Dedifferentiated amniotic fluid mesenchymal stem cell (primary cell): Measurements from ENCODE around the gene HAUS8.

Experiments used
- DNase-seq: peaks from one replicate; pipeline ENCODE4 v3.0.0-alpha.2; 2016; ENCODE audit errors: extremely low spot score

HAUS8 gene

DNA sequence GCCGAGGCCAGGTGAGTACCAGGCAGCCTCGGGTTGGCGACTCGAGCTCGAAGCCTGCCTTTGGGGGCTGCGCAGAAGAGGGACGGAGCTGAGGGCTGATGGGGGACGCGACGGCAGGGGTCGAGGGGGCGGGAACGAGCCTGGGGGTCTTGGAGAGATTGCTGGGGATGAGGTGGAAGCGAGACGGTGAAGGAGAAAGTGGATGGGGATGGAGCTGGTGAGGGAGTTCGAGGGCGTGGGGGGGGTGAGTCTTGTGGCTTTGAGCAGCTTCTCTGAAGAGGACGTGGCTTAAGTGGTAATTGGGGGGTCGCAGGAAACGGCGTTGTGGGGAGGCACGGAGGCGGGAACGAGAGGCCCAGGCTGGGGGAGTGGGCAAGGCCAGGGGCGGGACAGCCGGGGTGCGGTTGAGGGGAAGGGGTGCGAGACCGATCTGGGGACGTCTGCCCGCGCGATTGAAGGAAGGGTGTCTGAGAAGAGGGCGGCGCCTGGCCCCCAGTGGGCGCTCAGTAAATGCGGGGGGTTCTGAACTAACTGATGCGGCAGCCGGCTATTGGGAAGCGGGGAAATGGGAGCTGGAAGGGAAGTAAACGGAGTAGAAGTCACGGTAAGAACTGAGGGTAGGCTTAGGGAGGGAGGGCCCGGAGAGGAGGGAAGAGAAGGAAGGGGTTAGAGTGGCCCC is 751 bp upstream of the HAUS8 start:
- no peak for DNase-seq

DNA sequence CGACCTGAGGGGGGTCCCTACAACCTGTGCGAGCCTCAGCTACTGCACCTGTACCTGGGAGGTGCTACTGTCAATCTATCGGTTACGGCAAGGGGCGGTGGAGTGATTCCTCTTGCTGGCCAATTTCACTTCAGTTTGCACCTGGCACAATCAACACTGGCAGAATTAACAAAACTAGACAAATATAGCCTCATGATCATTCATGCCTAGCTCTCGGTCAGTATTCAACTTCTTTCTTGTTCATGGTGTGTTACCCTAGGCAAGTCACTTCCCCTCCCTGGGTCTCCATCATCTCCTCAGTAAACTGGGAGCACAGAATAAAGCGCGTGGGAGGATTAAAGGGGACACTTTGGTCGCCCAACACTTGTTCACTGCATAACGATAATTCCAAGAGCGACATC is 618 bp downstream of the HAUS8 start:
- DNase-seq = no peak

DNA sequence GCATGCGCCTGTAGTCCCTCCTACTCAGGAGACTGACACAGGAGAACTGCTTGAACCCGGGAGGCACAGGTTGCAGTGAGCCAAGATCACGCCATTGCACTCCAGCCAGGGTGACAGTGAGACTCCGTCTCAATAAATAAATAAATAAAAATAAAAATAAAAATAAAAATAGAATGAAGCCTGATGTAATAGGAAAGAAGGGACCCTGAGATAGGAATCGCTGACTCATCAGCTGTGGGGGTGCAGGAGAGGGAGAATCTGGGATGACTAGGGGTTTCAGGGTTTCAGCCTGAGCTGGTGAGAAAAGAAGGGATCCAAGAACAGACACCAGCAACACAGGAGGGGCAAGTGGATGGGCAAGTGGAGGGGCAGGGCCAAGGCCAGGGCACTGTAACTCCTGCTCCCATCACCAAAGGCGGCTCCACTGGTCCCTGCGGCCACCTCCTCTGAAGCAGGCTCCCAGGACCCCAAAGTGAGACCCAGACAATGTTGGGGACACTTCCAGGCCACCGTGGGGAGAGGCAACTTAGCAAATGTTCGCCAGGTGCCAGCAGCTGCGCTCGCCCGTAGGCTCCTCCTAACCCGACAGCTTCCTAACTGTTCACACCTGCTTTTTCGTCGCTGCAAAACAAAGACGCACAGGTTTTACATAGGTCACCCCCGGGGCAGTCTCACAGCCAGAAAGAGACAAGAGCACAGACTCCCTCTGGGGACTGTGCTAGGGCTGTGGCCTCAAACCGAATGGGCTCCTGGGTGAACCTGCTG is 1.2 kb downstream of the HAUS8 start:
- no peak for DNase-seq

DNA sequence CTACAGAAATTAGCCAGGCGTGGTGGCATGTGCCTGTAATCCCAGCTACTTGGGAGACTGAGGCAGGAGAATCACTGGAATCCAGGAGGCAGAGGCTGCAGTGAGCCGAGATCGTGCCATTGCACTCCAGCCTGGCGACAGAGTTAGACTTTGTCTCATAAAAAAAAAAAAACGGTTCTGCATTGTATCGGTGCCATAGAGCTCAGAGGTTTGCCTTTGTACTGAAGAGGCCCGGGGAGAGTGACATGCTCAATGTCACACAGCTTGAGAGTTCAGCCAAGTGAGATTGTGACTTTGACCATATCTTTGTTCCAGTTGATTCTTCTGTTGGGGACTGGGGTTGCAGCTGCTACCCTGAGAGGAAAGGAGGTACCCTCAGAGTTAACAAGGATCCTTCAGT is 4.3 kb downstream of the HAUS8 start:
- DNase-seq = no peak

DNA sequence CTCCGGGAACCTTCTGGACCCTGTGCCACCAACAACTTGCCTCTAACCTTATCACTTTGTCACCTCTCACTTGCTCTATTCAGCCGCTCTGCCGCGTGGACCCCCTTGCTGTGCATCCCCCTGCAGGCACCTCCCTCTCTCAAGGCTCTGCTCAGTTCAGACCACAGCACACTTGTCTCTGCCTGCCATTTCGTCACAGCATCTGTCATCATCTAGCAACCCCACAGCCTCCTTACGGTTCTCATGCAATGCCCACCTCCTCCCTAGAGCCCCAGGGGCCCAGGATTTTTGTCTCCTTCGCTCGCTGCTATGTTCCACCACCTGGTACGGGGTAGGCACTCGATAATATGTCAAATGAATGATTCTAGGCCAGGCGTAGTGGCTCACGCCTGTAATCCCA is 4.8 kb downstream of the HAUS8 start:
- DNase-seq = no peak

DNA sequence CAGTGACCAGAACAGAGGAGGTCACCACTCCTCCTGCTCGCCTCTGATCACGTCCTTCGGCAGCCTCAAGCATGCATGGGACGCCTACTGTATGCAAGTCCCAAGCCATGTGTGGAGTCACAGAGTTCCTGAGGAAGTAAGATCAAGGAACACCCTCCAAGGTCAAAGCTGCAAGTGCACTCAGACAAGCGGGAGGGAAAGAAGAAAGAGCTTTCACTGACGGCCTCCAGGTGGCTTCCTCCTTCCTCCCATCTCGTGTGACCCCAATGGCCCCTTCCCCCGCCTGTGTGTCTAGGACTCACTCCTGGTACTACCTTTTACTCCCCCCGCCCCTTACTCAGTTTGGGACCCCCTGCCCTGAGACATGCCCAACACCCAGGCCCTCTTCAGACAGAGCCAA is 6.1 kb downstream of the HAUS8 start:
- DNase-seq = no peak

DNA sequence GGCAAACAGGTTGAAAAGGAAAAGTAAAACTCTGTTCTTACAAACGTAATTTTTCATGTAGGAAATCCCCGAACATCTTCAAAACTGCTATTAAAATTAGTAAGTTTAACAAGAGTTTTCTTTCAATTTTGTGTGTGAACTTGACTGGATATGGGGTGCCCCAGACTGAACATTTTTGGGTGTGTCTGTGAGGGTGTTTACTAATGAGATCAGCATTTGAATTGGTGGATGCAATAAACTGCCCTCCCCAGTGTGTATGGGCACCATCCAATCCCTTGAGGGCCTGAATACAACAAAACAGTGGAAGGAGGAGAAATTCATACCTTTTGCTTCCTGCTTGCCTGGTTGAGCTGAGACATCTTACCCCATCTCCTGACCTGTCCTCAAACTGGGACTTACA is 11.8 kb downstream of the HAUS8 start:
- no peak for DNase-seq

DNA sequence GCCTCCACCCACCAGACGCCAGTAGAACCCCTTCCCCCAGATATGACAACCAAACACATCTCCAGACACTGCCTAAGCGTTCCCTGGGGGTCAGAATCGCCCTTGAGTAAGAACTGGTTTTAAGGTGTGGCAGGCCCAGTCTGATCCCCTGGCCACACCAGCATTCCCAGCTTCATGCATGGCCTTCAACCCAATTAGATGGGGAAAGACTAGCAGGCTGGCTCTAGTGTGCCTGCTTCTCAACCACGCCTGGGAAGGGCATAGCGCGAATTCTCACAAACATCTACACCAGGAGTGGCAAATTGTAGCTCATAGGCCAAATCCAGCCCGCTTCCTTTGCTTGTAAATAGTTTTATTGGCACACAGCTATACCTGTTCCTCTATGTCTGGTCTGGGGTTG is 13.6 kb downstream of the HAUS8 start:
- DNase-seq = no peak

DNA sequence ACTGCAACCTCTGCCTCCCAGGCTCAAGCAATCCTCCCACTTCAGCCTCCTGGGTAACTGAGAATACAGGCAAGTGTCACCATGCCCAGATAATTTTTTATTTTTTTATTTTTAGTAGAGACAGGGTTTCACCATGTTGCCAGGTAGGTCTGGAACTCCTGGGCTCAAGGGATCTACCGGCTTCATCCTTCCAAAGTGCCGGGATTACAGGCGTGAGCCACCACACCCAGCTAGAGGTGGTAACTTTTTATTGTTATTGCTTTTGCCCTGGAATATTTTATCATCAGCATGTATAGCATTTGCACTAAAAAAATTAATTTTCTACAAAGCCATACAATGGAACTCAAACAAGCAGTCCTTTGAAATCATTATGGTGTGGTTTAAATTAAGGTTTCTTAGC is 14.0 kb downstream of the HAUS8 start:
- no peak for DNase-seq

DNA sequence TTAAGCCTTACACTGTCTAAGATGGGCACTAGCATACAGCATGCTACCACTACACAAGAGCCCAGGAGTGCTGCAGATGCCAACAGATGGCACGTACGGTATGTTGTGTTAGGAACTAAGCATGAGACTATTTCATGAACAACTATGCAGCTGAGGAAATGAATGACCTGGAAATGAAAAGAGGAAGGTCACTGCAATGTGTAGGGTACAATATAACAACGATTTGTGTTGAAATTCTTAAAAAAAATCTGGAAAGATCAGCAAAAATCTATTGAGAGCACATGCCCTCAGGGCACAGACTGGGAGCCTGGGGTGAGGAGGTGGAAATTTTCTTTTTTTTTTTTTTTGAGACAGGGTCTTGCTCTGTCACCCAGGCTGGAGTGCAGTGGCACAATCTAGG is 14.4 kb downstream of the HAUS8 start:
- DNase-seq = no peak

DNA sequence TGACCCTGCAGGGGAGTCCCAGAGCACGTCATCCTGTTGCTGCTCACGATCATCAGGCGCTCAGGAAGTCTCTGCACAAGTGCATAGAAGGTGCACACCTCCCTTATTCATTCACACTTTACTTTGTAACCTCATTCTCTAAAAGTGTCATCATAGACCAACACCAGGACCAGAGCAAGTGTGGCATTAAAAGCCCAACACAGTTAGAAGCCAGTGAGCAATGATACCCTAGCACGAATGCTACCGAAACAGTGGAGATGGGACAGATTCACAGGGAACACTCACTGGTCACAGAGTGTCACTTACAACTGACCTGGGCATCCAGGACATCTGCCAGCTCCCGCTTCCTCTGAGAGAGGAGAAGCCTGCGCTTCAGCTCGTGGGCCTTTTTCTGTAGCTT is 17.0 kb downstream of the HAUS8 start:
- no peak for DNase-seq

DNA sequence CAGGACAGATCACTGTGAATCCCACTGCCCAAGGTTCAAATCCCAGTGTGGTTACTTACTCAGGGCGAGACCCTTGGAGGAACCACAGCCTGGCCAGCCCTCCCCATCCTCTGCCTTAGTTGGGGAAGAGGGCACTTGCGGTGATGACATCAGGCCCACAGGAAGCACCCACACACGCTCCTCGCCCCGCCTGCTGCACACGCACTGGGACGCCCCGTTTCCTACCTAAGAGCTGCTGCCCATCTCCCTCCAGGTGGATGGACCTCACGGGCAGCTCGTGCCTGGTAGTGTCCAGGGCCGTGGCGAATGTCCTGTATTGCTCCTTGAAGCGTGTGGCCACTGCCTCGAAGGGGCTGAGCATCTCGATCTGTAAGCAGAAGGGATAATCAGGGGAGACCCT is 19.6 kb downstream of the HAUS8 start:
- no peak for DNase-seq

DNA sequence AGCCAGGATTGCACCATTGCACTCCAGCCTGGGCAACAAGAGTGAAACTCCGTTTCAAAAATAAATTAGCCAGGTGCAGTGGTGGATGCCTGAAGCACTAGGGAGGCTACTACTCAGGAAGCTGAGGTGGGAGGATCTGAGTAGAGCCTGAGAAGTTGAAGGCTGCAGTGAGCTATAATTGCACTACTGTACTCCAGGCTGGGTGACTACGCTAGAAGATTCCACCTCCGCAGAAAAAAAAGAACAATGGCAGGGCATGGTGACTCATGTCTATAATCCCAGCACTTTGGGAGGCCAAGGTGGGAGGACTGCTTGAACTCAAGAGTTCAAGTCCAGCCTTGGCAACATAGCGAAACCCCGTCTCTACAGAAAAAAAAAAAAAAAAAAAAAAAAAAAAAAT is 20.5 kb downstream of the HAUS8 start:
- no peak for DNase-seq

DNA sequence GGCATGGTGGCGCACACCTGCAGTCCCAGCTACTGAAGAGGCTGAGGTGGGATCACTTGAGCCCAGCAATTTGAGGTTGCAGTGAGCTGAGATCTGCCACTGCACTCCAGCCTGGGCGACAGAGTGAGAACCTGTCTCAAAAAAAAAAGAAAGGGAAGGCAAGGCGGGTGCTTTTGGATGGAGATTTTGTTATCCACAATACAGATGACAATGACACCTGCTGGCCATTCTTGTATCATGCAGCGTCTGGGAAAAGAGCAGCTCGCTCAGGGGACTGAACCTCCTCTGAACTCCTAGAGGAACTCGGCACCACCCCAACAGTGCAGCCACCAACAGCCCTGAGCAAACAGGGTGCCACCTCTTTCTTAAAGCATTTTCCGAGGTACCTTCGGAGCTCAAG is 22.8 kb downstream of the HAUS8 start:
- peak; percentile 27 for DNase-seq

DNA sequence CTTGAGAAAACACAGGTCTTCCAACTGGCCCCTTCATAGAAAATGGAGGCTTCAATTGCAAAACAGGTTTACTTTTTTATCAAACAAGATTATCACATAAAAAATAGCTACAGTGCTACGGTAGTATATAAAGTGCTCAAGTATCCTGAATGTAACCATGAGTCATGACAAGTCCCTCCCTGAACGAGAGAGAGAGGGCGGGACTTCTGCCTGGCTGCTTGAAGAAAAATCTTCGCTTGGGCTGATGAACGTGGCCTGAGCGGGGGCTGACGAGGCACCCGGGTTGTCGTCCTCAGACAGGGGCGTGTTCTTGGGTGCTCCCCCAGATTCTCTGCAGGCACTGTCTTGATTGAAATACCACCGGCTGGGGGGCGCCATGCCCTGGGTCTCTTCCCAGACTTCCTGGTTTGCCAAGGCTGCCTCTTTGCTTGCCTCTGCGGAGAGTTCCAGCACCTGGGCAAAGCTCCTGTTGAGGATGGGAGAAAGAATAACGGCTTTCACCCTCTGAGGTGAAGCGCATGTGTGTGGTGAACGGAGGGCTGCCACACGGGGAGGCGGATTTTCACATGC is 25.5 kb downstream of the HAUS8 start:
- DNase-seq = no peak

DNA sequence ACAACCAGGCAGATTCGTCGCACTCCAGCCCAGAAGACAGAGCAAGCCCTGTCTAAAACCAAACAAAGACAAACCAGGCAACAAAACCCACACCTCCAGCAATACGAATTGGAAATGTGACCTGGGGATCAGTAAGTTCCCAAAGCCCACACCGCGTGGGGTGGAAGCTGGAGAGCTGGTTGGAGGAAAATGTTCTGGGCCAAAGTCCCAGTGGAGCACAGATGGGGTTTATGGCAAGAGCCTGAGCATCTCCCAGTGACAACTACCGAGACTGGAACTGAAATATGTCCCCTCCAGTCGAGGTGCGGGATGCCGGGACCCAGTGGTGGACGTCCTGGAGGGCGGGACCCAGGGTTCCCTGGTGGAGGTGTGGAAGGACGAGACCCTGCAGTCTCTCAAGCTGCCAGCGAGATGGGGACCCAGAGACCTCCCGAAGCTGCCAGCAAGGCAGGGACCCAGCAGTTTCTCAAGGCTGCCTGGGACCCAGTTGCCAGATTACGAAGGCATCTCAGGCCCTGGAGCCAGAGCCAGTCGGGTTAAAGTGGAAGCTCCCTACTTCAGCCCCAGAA is 26.3 kb downstream of the HAUS8 start:
- no peak for DNase-seq

DNA sequence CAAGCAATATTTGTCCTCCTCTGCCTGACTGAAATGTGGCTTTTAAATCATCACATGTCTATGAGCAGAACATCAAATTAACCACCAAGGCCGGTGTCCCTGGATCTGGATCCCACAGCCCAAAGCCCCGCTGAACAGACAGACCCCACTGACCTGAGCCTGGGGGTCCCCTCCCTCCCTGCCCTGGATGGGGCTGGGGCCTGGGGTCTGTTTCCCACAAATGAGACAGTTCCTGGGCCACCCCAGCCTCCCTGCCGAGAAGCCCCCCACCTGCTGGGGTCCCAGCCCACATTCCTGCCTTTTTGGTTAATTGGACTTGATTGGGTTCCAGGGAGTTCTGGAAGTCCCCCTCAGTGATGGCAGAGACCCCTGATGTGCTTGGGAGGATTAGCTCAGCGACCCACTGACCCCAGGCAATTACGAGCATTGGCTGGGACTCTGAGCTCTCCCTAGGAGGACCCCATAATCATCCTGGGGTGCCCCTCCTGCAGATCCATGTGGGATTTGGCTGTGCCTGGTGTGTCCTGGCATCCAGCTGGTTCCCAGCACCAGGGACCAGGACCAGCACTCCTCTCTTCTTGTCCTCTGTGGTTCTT is 29.2 kb downstream of the HAUS8 start:
- no peak for DNase-seq

DNA sequence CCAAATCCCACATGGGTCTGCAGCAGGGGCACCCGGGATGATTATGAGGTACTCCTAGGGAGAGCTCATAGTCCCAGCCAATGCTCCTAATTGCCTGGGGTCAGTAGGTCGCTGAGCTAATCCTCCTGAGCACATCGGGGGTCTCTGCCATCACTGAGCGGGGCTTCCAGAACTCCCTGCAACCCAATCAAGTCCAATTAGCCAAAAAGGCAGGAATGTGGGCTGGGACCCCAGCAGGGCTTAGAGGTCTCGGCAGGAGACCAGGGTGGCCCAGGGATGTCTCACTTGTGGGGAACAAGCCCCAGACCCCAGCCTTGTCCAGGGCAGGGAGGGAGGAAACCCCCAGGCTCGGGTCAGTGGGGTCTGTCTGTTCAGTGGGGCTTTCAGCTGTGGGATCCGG is 31.5 kb downstream of the HAUS8 start:
- DNase-seq = no peak

DNA sequence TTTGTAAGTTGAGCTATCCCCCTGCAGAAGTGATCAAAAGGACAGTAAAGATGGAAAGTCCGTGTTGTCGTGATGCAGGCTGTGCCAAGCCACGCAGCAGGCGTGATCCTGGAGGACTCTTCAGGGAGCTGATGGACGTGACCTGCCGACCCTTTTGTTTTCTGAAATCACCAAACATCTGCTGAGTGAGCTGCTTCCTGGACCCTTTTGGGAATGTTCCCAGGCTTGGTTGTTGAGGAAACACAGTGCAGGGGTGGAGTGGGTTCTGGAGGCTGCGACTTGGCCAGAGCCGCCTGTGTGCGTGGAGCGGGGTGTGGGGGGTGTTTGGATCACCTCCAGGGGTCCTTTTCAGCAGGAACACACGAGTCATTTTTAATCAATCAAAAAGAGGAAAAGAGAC is 33.3 kb downstream of the HAUS8 start:
- DNase-seq = no peak

DNA sequence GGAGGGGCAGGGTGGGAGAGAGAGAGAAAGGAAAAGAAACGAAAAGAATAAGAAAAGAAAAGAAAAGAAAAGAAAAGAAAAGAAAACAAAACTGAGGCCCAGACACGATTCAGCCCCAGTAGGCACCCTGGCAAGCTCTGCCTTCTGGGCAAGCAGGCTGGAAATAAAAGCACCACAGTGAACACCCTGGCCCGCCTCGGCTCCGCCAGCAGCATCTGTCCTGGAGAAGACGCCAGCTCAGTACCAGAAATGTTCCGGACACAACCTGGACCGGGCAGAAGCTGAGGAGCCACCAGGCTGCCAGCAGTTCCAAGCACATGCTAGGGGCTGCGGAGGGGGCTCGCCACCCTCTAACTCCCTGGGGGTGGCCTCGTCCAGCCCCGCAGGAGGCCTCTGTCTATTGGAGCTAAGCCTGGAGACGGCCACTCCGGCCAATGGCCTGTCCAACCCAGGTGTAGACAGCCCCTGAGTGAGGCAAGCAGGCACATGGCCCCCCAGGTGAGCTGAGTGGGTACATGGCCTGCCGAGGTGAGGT is 37.2 kb downstream of the HAUS8 start:
- DNase-seq = no peak

DNA sequence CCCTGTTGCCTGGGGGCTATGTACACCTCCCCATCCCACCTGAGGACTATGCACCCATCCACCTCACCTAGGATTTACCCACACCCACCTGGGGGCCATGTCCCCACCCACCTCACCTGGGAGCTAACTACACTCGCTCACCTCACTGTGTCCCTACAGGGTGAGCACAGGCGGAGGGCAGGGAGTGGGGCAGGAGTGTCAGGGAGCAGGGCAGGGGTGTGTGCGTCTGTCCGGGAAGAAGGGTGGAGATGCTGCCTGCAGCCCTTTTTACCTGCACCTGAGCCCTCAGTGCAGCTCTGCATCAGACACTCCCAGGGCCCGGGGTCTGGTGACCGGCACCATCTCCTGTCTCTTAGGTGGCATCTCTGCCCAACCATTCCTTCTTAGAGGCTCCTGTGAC is 38.1 kb downstream of the HAUS8 start:
- DNase-seq = no peak

DNA sequence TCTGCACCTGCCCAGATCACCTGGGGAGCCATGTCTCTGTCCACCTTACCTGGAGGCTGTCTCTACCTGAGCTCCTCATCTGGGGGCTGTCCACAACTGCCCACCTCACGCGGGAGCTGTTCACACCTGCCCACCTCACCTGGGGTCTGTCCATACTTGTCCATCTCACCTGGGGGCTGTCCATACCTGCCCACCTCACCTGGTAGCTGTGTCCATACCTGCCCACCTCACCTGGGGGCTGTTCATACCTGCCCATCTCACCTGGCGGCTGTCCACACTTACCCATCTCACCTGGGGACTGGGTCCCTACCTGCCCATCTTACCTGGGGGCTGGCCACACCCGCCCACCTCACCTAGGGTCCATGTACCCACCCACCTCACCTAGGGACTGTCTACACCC is 38.6 kb downstream of the HAUS8 start:
- DNase-seq = no peak
